SK-N-SH (cell line): ENCODE measurements around the gene TIMM29.

Experiments
- CHD2 ChIP-seq: fragments of 150-350 bp; IDR thresholded peaks from 2 replicates; pipeline ENCODE4 v1.6.1; 2018; ENCODE audit warnings: low read length; ENCODE audit not compliant: partially characterized antibody
- EZH2phosphoT487 ChIP-seq: fragments of 200-600 bp; sonication (generic); IDR thresholded peaks from 2 replicates; pipeline ENCODE4 v1.6.1; 2017; ENCODE audit warnings: low read depth, mixed run types, mild to moderate bottlenecking, antibody characterized with exemption, moderate library complexity, borderline replicate concordance
- GABPA ChIP-seq: IDR thresholded peaks from 2 replicates; pipeline ENCODE4 v1.4.0; 2012; ENCODE audit warnings: low read depth, mild to moderate bottlenecking
- JUND ChIP-seq: IDR thresholded peaks from 2 replicates; pipeline ENCODE4 v1.4.0; 2012
- MEF2A ChIP-seq: IDR thresholded peaks from 2 replicates; pipeline ENCODE4 v1.4.0; 2012; ENCODE audit warnings: low read depth, borderline replicate concordance
- NFIC ChIP-seq: IDR thresholded peaks from 2 replicates; pipeline ENCODE4 v1.4.0; 2012; ENCODE audit warnings: borderline replicate concordance
- POLR2AphosphoS5 ChIP-seq: IDR thresholded peaks from 2 replicates; pipeline ENCODE4 v1.6.1; 2012; ENCODE audit warnings: low read depth, low read length
- RAD21 ChIP-seq: IDR thresholded peaks from 2 replicates; pipeline ENCODE4 v1.6.1; 2012; ENCODE audit warnings: mild to moderate bottlenecking, low read length
- RFX5 ChIP-seq: IDR thresholded peaks from 2 replicates; pipeline ENCODE4 v1.6.1; 2012; ENCODE audit warnings: mild to moderate bottlenecking, improper control_type of control experiment, low read length
- YY1 ChIP-seq: IDR thresholded peaks from 2 replicates; pipeline ENCODE4 v1.4.0; 2012; ENCODE audit warnings: low read depth, mild to moderate bottlenecking
- TF ChIP-seq, protein P1 (sequence below): IDR thresholded peaks from 2 replicates; pipeline ENCODE4; 2012
- TF ChIP-seq, protein P2 (sequence below): fragments of 200-600 bp; sonication (generic); IDR thresholded peaks from 2 replicates; pipeline ENCODE4 v1.6.1; 2017; ENCODE audit warnings: antibody characterized with exemption, mild to moderate bottlenecking, moderate library complexity
- TF ChIP-seq, protein P3 (sequence below): fragments of 150-350 bp; IDR thresholded peaks from 2 replicates; pipeline ENCODE4 v1.6.1; 2017; ENCODE audit warnings: antibody characterized with exemption, low read length, low read depth, borderline replicate concordance
- TF ChIP-seq, protein P4 (sequence below): IDR thresholded peaks from 2 replicates; pipeline ENCODE4 v1.6.1; 2012; ENCODE audit warnings: mild to moderate bottlenecking, low read depth, low read length, moderate library complexity

DNA sequence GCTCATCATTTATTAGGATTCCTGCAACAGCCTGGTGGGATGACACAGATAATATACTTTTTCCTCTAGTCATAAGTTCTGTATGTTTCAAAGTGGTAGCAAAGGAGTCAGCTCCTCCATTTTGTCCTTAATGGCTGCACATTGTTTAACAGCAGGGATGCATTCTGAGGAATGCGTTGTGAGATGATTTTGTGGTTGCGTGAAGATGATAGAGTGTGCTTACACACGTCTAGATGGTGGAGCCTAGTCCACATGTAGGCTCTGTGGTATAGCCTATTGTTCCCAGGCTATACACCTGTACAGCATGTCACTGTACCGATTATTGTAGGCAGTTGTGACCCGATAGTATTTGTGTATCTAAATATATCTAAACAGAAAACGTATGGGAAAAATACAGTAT, 36.8 kb downstream of the TIMM29 start:
- TF ChIP-seq RAD21 (no peak), YY1 (no peak), RFX5 (no peak), POLR2AphosphoS5 (no peak), EZH2phosphoT487 (no peak), MEF2A (no peak), GABPA (no peak), JUND (no peak), CHD2 (no peak), NFIC (no peak)
- TF ChIP-seq, protein P1, sequence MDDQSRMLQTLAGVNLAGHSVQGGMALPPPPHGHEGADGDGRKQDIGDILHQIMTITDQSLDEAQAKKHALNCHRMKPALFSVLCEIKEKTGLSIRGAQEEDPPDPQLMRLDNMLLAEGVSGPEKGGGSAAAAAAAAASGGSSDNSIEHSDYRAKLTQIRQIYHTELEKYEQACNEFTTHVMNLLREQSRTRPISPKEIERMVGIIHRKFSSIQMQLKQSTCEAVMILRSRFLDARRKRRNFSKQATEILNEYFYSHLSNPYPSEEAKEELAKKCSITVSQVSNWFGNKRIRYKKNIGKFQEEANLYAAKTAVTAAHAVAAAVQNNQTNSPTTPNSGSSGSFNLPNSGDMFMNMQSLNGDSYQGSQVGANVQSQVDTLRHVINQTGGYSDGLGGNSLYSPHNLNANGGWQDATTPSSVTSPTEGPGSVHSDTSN, result no peak
- TF ChIP-seq, protein P2, sequence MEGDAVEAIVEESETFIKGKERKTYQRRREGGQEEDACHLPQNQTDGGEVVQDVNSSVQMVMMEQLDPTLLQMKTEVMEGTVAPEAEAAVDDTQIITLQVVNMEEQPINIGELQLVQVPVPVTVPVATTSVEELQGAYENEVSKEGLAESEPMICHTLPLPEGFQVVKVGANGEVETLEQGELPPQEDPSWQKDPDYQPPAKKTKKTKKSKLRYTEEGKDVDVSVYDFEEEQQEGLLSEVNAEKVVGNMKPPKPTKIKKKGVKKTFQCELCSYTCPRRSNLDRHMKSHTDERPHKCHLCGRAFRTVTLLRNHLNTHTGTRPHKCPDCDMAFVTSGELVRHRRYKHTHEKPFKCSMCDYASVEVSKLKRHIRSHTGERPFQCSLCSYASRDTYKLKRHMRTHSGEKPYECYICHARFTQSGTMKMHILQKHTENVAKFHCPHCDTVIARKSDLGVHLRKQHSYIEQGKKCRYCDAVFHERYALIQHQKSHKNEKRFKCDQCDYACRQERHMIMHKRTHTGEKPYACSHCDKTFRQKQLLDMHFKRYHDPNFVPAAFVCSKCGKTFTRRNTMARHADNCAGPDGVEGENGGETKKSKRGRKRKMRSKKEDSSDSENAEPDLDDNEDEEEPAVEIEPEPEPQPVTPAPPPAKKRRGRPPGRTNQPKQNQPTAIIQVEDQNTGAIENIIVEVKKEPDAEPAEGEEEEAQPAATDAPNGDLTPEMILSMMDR, result no peak
- TF ChIP-seq, protein P3, sequence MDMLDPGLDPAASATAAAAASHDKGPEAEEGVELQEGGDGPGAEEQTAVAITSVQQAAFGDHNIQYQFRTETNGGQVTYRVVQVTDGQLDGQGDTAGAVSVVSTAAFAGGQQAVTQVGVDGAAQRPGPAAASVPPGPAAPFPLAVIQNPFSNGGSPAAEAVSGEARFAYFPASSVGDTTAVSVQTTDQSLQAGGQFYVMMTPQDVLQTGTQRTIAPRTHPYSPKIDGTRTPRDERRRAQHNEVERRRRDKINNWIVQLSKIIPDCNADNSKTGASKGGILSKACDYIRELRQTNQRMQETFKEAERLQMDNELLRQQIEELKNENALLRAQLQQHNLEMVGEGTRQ, result no peak
- TF ChIP-seq, protein P4, sequence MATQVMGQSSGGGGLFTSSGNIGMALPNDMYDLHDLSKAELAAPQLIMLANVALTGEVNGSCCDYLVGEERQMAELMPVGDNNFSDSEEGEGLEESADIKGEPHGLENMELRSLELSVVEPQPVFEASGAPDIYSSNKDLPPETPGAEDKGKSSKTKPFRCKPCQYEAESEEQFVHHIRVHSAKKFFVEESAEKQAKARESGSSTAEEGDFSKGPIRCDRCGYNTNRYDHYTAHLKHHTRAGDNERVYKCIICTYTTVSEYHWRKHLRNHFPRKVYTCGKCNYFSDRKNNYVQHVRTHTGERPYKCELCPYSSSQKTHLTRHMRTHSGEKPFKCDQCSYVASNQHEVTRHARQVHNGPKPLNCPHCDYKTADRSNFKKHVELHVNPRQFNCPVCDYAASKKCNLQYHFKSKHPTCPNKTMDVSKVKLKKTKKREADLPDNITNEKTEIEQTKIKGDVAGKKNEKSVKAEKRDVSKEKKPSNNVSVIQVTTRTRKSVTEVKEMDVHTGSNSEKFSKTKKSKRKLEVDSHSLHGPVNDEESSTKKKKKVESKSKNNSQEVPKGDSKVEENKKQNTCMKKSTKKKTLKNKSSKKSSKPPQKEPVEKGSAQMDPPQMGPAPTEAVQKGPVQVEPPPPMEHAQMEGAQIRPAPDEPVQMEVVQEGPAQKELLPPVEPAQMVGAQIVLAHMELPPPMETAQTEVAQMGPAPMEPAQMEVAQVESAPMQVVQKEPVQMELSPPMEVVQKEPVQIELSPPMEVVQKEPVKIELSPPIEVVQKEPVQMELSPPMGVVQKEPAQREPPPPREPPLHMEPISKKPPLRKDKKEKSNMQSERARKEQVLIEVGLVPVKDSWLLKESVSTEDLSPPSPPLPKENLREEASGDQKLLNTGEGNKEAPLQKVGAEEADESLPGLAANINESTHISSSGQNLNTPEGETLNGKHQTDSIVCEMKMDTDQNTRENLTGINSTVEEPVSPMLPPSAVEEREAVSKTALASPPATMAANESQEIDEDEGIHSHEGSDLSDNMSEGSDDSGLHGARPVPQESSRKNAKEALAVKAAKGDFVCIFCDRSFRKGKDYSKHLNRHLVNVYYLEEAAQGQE, result no peak
